Colon (tissue), 2 donors: ENCODE measurements around the gene DPEP1.
"Not testable (repeated sequence)": the region's sequence is repeated elsewhere in the genome, so short reads cannot be mapped to it uniquely, and the experiment has no call there.

Experiments
- FAIRE-seq: peaks from 2 replicates; lab custom pipeline; 2012; peaks lifted over from hg19 to GRCh38; lab: Jason Lieb, UNC
- donor health status: control.
- donor health status: control.

Gene DPEP1

DNA sequence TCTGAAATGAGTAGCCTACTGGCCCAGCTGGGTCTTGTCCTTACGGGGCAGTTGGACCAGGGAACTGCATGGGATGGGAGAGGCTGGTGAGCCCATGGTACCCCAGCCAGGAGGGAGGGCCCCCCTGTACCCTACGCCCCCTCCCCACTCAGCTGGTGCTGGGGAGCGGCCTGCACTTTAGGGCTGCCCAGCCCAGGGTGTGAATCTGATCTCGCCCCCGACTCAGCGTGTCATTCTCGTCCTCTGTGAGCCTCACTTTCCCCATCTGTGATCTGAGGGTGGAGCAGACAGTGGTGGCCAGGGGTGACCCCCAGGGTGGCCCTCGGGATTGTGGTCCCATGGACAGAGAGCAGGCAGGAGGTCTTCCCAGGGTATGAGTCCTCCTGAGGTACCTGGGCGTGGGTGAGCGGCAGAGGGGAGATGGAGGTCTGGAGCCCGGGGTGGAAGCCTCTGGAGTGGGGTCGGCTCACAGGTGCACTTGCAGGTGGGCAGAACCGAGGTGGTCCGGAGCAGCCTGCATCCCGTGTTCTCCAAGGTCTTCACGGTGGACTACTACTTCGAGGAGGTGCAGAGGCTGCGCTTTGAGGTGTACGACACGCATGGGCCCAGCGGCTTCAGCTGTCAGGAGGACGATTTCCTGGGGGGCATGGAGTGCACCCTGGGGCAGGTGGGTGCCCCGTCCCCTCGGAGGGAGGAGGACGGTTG lies 36.2 kb upstream of the DPEP1 start:
- FAIRE-seq = no peak

DNA sequence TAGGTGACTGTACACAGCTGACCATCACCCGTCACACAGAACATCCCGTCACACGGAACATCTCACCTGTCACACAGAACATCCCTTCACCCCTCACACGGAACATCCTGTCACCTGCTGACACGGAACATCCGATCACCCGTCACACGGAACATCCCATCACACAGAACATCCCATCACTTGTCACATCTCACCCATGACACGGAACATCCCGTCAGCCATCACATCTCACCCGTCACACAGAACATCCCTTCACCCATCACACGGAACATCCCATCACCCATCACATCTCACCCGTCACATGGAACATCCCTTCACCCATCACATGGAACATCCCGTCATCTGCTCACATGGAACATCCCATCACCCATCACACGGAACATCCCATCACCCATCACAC lies 34.1 kb upstream of the DPEP1 start:
- no peak for FAIRE-seq

GRCh38 chr16:89581045-89581695 lies 32.3 kb upstream of the DPEP1 start:
- no peak for FAIRE-seq

GRCh38 chr16:89581861-89582563 lies 31.4 kb upstream of the DPEP1 start:
- no peak for FAIRE-seq

DNA sequence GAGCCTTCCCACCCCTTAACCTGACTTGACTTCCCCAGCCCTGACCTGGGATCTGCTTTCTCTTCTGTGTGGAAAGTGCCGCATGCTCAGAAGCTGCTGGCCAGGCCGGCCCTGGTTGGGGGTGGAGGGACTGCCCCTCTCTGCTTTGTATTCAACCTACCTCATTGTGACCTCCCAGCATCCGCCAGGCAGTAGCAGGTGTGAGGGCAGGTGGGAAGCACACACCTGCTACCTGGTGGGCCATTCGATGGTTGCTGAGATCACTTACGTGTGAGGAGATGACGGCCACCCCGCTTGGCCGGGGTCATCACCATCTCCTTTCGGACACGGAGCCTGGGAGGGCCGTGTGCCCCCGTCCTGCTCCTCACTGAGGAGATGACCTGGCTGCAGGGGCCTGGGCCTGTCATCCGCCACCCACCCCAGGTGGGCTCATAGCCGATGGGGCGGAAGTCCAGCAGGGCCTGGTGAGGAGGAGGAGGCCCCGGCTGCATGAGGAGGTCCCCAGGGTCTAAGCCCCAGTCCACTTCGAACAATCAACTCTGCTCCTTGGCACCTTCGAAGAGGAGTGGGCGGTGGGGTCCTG lies 30.7 kb upstream of the DPEP1 start:
- FAIRE-seq = no peak

GRCh38 chr16:89583197-89583894 lies 30.1 kb upstream of the DPEP1 start:
- no peak for FAIRE-seq

DNA sequence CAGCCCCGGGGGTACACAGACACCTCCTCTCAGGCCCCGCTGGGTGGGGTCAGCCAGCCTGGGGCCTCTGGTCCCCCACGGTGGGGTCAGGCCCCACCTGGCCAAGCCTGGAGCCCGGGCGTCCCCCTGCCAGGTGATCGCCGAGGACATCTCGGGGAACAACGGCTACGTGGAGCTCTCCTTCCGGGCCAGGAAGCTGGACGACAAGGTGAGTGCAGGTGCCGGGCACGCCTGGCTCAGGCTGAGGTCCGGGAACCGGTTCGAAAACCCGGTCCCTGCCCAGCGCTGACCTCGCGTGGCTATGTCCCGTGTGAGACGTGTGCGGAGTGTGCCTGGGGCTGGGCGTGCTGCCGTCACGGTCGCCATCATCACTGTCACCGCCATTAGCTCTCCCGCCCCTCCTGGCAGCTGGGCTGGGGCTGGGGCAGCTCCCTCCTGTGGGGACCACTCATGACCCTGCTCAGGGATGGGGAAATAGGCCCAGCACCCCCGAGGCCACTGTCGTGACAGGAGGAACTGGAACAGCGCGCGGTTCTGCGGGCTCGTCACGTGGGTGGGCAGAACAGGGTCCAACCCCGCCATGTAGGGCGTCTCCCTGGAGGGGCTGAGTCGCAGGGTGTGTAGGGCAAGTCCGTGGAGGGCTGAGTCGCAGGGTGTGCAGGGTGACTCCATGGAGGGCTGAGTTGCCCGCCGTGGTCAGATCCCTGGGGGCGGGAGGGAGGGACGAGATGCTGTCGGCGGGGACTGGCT lies 29.4 kb upstream of the DPEP1 start:
- FAIRE-seq = no peak

DNA sequence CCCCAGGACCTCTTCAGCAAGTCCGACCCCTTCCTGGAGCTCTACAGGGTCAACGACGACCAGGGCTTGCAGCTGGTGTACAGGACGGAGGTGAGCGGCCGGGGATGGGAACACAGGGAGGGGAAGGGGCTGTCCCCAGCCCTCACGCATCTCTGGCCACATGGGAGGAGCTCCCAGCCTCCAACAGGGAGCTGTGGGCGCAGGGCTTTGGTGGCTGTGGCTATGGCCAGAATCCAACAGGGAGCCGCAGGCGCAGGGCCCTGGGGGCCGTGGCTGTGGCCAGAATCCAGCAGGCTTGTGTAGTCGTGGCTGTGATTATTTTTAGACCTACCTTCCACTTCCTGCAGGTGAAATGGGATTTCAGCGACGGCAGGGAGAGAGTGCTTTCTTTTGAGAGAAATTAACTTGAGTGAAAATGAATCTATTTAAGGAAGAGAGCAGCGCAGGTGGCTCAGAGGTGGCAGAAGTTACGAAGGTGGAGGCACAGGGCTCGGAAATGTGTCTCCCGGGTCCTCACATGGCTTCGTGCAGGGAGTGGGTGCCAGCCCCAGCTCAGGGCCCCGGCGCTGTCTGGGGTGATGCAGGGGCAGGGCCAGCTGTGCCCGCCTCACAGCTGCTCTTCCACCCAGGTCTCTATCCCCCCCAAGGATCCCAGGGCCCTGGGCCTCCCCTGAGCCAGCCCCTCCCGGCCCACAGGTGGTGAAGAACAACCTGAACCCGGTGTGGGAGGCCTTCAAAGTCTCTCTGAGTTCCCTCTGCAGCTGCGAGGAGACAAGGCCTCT lies 28.5 kb upstream of the DPEP1 start:
- no peak for FAIRE-seq

DNA sequence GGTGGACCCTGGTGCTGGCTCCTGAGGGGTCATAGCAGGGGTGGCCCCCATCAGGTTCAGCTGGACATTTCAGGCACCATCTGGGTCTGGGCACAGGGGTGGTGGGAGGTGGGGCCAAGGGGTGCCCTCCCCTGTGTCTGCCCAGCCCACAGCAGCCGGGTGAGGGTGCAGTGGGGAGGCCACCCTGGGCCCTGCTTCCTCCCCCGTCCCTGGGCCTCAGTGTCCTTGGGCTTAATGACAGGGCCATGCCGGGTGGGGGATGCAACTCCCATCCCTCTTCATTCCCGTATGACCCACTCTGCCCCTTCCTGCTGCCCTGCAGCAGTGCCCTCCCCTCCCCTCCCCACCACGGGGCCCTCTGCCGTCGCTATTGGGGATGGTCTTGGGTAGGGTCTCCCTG lies 27.2 kb upstream of the DPEP1 start:
- no peak for FAIRE-seq

- FAIRE-seq = no peak
Measured at GRCh38 chr16:89586853-89587252, 26.6 kb upstream of the DPEP1 start.

DNA sequence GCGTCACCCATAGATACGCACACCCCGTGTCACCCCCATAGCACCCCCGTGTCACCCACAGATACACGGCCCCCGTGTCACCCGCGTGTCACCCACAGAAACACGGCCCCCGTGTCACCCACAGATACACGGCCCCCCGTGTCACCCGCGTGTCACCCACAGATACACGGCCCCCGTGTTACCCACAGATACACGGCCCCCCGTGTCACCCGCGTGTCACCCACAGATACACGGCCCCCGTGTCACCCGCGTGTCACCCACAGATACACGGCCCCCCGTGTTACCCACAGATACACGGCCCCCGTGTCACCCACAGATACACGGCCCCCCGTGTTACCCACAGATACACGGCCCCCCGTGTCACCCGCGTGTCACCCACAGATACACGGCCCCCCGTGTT lies 25.8 kb upstream of the DPEP1 start:
- not testable (repeated sequence) for FAIRE-seq

GRCh38 chr16:89588413-89589109 lies 24.9 kb upstream of the DPEP1 start:
- FAIRE-seq = no peak

DNA sequence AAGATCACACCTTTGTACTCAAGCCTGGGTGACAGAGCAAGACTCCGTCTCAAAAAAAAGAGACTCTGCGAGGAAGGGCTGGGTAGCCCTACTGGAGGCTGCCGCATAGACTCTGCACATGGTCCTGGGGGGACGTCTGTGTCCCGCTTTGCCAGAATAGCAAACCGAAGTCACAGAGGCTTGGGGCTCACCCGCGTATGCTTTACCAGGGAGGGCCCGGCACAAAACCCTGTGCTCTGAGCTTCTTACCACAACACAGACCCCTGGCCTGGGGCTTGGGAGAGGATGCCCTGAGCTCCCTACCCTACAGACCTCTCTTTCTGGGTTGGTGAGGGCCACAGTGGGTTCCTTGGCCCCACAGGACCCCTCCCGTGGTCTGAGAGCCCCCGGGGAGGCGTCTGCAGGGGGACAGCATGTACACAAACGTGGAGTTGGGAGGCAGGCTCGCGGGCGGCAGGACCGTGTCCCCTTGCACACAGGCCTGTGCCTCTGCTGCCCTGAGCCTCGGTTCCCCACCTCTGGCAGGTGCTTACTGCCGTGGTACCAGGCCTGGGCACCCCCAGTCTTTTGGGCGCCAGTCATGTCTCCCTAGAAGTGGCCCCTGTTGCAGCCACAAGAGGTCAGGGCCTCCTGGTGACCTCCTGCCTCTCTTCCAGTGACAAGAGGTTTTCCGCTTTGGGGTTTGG lies 24.1 kb upstream of the DPEP1 start:
- no peak for FAIRE-seq

GRCh38 chr16:89593841-89594240 lies 19.6 kb upstream of the DPEP1 start:
- no peak for FAIRE-seq

GRCh38 chr16:89595330-89596060 lies 17.9 kb upstream of the DPEP1 start:
- FAIRE-seq = no peak

GRCh38 chr16:89596061-89596689 lies 17.3 kb upstream of the DPEP1 start:
- FAIRE-seq = no peak

GRCh38 chr16:89596957-89597649 lies 16.3 kb upstream of the DPEP1 start:
- FAIRE-seq = no peak

GRCh38 chr16:89598199-89598598 lies 15.2 kb upstream of the DPEP1 start:
- FAIRE-seq = no peak
